GM21360 (cell line): ENCODE results near the gene AFAP1L1.
"Not testable (repeated sequence)": the region's sequence is repeated elsewhere in the genome, so short reads cannot be mapped to it uniquely, and the experiment has no call there.

Experiments used
- ATAC-seq: cut with Tn5 transposase; IDR thresholded peaks from one replicate; pipeline ENCODE4 v1.9.1; 2021; ENCODE audit warnings: mild to moderate bottlenecking, moderate library complexity; ENCODE audit not compliant: unreplicated experiment

Gene AFAP1L1

DNA sequence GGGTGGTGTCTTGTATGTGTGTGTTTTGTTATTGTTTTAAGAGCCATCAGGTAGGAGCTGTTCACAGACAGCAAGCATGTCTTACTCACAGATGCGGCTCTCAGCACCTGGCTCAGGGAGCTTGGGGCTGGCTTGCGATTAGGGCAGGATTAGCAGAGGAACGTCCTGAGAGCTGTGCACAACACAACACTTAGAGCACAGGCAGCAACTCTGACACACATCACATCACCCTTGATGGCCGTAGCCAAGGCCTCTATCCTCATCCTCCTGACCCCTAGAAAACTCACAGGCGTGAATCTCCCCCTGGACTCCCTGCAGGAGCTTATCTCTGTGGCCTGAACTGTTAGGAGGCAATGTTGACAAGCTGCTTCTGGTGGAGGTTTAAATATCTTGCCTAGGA lies 114.5 kb downstream of the AFAP1L1 start:
- ATAC-seq = no peak

DNA sequence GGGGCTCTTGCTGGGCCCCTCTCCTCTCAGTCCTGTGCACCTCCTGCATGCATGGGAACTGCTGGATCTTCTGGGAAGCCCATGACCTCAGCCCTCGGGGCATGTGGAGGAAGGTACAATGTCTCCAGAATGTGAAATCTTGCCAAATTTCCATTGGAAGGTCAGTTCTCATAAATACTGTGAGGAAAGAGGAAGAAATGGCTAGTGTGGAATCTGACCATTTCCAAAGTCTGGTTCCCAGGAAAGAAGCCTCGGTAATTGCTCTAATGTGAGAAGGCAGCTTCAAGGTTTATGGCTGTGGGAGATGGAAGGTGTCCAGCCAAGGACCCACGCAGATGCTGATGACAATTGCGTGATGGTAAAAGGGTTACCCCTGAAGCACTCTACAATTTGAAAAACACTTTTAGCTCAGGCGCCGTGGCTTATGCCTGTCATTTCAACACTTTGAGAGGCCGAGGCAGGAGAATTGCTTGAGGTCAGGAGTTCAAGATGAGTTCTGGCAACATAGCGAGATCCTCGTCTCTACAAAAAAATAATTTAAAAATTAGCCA lies 115.5 kb downstream of the AFAP1L1 start:
- ATAC-seq = no peak

DNA sequence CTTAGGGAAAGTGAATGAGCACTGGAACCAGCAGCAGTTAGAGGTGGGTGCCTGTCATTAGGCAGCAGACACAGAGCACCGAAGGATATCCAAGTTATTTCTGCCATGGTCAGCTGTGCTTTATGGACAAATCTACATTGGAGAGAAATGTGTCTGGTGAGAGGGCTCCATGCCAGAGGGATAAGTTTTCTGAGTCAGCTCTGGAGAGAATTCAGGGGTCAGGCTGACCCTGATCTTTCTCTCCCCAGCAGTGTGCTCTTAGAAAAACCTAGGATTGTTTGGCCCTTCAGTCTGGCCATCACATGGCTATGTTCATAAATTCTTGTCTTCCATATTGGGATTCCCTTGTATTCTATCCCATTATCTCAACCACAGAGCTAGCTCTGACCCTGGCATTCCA lies 116.3 kb downstream of the AFAP1L1 start:
- no peak for ATAC-seq

DNA sequence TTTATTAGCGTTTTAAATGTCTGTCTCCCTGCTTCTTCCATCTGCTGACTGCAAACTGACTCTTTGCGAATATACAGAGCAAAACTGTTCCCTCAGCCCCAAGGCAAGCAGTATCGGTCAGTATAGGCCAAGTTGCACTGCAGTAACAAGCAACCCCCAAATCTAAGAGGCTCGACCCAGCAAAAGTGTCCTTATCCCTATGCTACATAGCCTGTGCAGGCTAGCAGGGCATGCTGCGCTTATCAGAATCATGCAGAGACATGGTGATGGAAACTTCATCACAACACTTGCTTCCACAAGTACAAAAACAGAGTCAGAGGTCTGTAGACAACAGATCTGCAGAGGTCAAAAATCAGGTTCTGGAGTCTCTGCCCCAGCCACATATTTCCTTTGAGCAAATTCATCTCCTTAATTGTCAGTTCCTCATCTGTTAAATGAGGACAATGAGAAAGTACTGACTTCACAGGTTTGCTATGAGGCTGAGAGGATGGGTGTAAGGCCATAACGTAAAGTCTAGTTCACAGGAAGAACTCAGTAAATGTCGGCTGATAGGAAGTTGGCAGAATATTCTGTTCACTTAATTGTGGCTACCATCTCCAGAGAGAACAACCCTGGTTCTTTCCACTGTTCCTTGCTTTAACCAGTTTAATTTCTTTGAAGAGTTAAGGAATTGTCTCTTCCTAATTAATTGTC lies 117.0 kb downstream of the AFAP1L1 start:
- ATAC-seq = no peak

DNA sequence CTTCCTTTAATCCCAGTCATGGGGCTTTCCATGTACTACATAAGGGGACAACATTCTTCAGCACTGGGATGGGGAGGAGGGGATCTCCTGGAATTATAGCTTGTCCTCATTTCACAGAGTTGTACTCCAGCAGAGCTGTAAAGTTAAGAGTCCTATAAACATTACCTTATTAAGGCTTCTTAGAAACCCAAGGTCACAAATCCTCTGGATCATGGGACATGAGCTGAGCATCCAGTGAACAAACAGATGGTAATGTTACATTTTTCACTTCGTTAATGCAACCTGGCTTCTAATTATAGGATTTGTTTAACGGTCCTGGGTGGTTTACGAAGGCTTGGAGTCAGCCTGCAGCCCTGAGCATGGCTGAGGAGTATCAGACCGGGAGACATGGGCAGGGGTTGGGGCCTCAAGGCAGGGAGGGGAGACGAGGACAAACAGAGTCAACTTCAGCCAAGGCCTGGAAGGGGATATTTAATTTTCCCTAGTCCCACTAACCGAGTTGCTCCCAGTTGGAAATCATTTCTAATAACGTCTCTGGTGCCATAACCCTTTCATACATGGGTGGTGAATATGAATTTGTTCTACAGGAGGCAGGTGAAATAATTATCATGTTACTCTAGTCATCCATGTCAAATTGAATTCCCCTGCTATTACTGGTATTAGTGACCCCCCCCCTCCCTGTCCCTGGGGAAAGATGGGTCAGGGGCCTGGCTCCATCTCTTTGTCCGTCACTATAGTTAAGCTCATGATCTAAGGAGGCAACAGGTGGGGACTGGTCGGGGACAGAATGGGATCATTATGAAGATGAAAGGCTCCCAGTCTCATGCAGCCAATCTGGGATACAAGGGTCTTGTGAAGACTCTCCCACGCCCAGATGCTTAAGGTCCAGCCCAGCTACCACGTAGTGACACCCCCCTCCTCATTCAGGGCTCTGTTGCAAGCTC lies 118.2 kb downstream of the AFAP1L1 start:
- no peak for ATAC-seq

DNA sequence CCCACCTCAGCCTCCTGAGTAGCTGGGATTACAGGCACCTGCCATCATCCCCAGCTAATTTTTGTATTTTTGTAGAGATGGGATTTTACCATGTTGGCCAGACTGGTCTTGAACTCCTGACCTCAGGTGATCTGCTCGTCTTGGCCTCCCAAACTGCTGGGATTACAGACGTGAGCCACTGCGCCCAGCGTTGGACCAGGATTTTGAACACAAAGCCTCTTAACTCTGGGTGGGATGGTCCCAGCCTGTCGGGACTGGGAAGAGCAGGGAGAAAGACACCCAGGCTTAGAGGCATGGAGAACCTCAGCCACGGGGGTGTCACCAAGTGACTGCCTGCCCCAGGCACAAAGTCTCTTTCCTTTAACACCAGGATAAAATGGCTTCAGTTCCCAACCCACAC lies 119.4 kb downstream of the AFAP1L1 start:
- ATAC-seq = not testable (repeated sequence)
